GM12878 (cell line): ENCODE measurements around the gene MBD3. TPM values are rescaled to one million over a fixed set of nuclear protein-coding genes. Genes with fewer than 3 reads are reported as not detected.
A peak's percentile ranks its signal among the peaks of the same experiment; 100 is the strongest.

Experiments
- ASH2L ChIP-seq: fragments of 300-600, 200-600 bp; sonication (generic); IDR thresholded peaks from 2 replicates; pipeline ENCODE4 v1.6.1; 2017; ENCODE audit warnings: low read depth, mild to moderate bottlenecking, borderline replicate concordance
- BCL11A ChIP-seq: IDR thresholded peaks from 2 replicates; pipeline ENCODE4 v1.6.1; 2011; ENCODE audit warnings: low read depth, low read length
- BHLHE40 ChIP-seq, 2 experiments: fragments of 450-650 bp in 1 of 2; IDR thresholded peaks; 2 replicates each; pipeline ENCODE4 v1.6.1; 2011 to 2017; ENCODE audit warnings: low read depth in 2 of 2, borderline replicate concordance in 1 of 2, improper control_type of control experiment in 1 of 2, low read length in 1 of 2, mild to moderate bottlenecking in 1 of 2
- CUX1 ChIP-seq: IDR thresholded peaks from 2 replicates; pipeline ENCODE4 v1.6.1; 2012; ENCODE audit warnings: improper control_type of control experiment, low read depth, low read length; ENCODE audit not compliant: insufficient replicate concordance
- DPF2 ChIP-seq: fragments of 450-650 bp; IDR thresholded peaks from 2 replicates; pipeline ENCODE4 v1.6.1; 2017; ENCODE audit warnings: mild to moderate bottlenecking
- FOXM1 ChIP-seq: IDR thresholded peaks from 2 replicates; pipeline ENCODE4 v1.6.1; 2012; ENCODE audit warnings: low read depth, mild to moderate bottlenecking, inconsistent platforms, low read length, moderate library complexity
- JUND ChIP-seq: IDR thresholded peaks from 2 replicates; pipeline ENCODE4 v1.6.1; 2012; ENCODE audit warnings: low read depth, mild to moderate bottlenecking, low read length, improper control_type of control experiment, moderate library complexity
- MTA2 ChIP-seq: fragments of 450-650 bp; IDR thresholded peaks from 2 replicates; pipeline ENCODE4 v1.6.1; 2016; ENCODE audit warnings: low read depth, mild to moderate bottlenecking, moderate library complexity
- POLR2AphosphoS2 ChIP-seq: IDR thresholded peaks from 2 replicates; pipeline ENCODE4 v1.6.1; 2011; ENCODE audit warnings: low read depth, mild to moderate bottlenecking, low read length, improper control_type of control experiment, moderate library complexity
- POLR2AphosphoS5 ChIP-seq: IDR thresholded peaks from 2 replicates; pipeline ENCODE4 v1.6.1; 2011; ENCODE audit warnings: mild to moderate bottlenecking, low read length, inconsistent platforms
- RB1 ChIP-seq: fragments of 450-650 bp; formaldehyde crosslinking; IDR thresholded peaks from 2 replicates; pipeline ENCODE4 v1.6.1; 2017; ENCODE audit warnings: mild to moderate bottlenecking, borderline replicate concordance
- RBBP5 ChIP-seq: fragments of 200-600 bp; sonication (generic); conservative IDR thresholded peaks from 2 replicates; pipeline ENCODE4 v1.6.1; 2016
- SIN3A ChIP-seq: IDR thresholded peaks from 2 replicates; pipeline ENCODE4 v1.6.1; 2012; ENCODE audit warnings: low read depth, low read length, improper control_type of control experiment
- SMAD5 ChIP-seq: IDR thresholded peaks from 2 replicates; pipeline ENCODE4 v1.6.1; 2016; ENCODE audit warnings: antibody characterized with exemption, low read depth
- SPI1 ChIP-seq: IDR thresholded peaks from 2 replicates; pipeline ENCODE4 v1.6.1; 2011; ENCODE audit warnings: low read depth, mild to moderate bottlenecking, low read length, moderate library complexity, borderline replicate concordance; ENCODE audit not compliant: insufficient read depth
- STAT3 ChIP-seq: IDR thresholded peaks from 2 replicates; pipeline ENCODE4 v1.6.1; 2011; ENCODE audit warnings: low read depth, low read length, improper control_type of control experiment
- TCF3 ChIP-seq: IDR thresholded peaks from 2 replicates; pipeline ENCODE4 v1.6.1; 2012; ENCODE audit warnings: low read depth, mild to moderate bottlenecking, low read length, borderline replicate concordance; ENCODE audit not compliant: insufficient read depth
- USF2 ChIP-seq: IDR thresholded peaks from 2 replicates; pipeline ENCODE4 v1.6.1; 2011; ENCODE audit warnings: low read depth, low read length, improper control_type of control experiment, borderline replicate concordance
- ZNF274 ChIP-seq: IDR thresholded peaks from one replicate; pipeline ENCODE4 v1.8.0; 2011; ENCODE audit not compliant: insufficient read length, insufficient read depth
- polyA plus RNA-seq, 11 experiments: library from polyadenylated mRNA; depleted of rRNA in 4 of 11; unstranded in 6 of 11; stranded (reverse) in 5 of 11; fragments of >200 nt; fragmentation: Nextera tagmentation in 4 of 11; fragmentation: Illumina TruSeq in 1 of 11; extraction: Ambion mirVana in 4 of 11; extraction: Trizol in 1 of 11; gene quantifications; 1 replicate in 1 of 11; 2 replicates in 10 of 11; pipeline versions ENCODE4 v1.2.1 to v1.2.3, GENCODE V29; 2011 to 2016; ENCODE audit warnings: inconsistent platforms in 2 of 11, missing spikeins in 2 of 11, low read depth in 1 of 11
- total RNA-seq, 4 experiments: library from RNA; depleted of rRNA in 3 of 4; stranded (reverse); fragments of >200 nt in 3 of 4; fragmentation: Illumina TruSeq in 1 of 4; extraction: Trizol in 1 of 4; gene quantifications; 2 replicates each; pipeline versions ENCODE4 v1.2.1 to v1.2.3, GENCODE V29; 2013 to 2021
- TF ChIP-seq, protein P1 (sequence below): fragments of 150-350 bp; IDR thresholded peaks from 2 replicates; pipeline ENCODE4 v1.6.1; 2014; ENCODE audit warnings: mild to moderate bottlenecking, low read depth, low read length

Gene MBD3
- total and polyA plus RNA-seq, 10 of the 15 experiments (the other 5 are each of a cell fraction or from before 2014, with no cell fraction given): 0.13 to 107 (median 21.9) TPM

GRCh38 chr19:1590641-1591397, 1.8 kb downstream of the MBD3 start (continued):
- no peak for TF ChIP-seq JUND
- TF ChIP-seq POLR2AphosphoS2: 0 out of 2 replicates have a peak, but pooled peaks have one; percentile 54
- no peak for TF ChIP-seq TCF3
- TF ChIP-seq MTA2: no peak
- no peak for TF ChIP-seq BHLHE40 (IDR thresholded peaks at IDR 0.05; ENCODE audit: borderline replicate concordance in 1 of 2, low read depth in 2 of 2, low read length in 1 of 2)
- TF ChIP-seq USF2: no peak
- no peak for TF ChIP-seq ZNF274
- no peak for TF ChIP-seq STAT3
- TF ChIP-seq FOXM1: no peak
- TF ChIP-seq SMAD5: peak; percentile 22; the same call in 1 of the 2 replicates
- TF ChIP-seq DPF2: no peak
- TF ChIP-seq ASH2L: no peak
- TF ChIP-seq POLR2AphosphoS5: peak; percentile 22; the same call in 1 of the 2 replicates
- no peak for TF ChIP-seq CUX1
- TF ChIP-seq RB1: no peak
- TF ChIP-seq, protein P1, sequence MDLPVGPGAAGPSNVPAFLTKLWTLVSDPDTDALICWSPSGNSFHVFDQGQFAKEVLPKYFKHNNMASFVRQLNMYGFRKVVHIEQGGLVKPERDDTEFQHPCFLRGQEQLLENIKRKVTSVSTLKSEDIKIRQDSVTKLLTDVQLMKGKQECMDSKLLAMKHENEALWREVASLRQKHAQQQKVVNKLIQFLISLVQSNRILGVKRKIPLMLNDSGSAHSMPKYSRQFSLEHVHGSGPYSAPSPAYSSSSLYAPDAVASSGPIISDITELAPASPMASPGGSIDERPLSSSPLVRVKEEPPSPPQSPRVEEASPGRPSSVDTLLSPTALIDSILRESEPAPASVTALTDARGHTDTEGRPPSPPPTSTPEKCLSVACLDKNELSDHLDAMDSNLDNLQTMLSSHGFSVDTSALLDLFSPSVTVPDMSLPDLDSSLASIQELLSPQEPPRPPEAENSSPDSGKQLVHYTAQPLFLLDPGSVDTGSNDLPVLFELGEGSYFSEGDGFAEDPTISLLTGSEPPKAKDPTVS: no peak
- no peak for TF ChIP-seq SIN3A
- TF ChIP-seq SPI1: no peak
- TF ChIP-seq RBBP5: no peak
- TF ChIP-seq BCL11A: no peak
